ENCODE measurements around the gene NOLC1. TPM values are rescaled to one million over a fixed set of nuclear protein-coding genes. Genes with fewer than 3 reads are reported as not detected.
A peak's percentile ranks its signal among the peaks of the same experiment; 100 is the strongest.

The NOLC1 gene
- total RNA-seq, 2 donors from 2014 or later = 101 to 147 TPM

DNA sequence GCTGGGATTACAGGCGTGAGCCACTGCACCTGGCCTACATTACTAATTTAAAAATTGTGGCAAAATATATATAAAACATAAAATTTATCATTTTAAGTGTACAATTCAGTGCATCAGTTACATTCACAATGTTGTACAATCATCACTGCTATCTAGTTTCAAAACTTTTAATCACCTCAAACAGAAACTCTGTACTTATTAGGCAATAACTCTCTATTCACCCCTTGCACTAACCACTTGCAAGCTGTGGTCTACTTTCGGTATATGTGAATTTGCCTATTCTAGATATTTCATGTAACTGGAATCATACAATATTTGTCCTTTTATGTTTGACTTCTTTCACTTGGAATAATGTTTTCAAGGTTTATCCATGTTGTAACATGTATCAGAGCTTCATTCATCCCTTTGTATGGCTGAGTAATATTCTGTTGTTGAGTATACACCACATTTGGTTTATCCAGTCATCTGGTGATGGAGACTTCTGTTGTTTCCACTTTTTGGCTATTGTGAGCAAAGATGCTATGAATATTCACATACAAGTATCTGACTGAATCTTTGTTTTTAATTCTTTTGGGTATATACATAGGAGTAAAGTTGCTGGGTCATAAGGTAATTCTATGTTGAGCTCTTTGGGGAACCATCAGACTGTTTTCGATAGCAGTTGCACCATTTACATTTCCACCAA, 59.6 kb downstream of the NOLC1 start:
- peak in 1 of 2 donors; percentile 89 for ATAC-seq
- Mint-ChIP-seq H3K36me3 (no peaks in the 10 kb centered on the region), H3K9me3 (peaks cover 0 to 4% of the 10 kb centered on the region in 2 donors), H3K27ac (no peak overlapping the region)
- DNase-seq (ENCODE audit: low spot score in 2 of 2) = no peak

Other genes with a start within 250 kb of the NOLC1 start
- 10 to 100 TPM; 20.3 to 24.8 TPM for gene ARMH3, start 96.2 kb upstream of the NOLC1 start, total RNA-seq
- 10 to 100 TPM in 1 of 2 donors, 1 to 10 TPM in 1; 6.2 to 20.2 TPM for gene HPS6, start 87.0 kb upstream of the NOLC1 start, total RNA-seq
- gene LDB1, start 32.0 kb upstream of the NOLC1 start, total RNA-seq = 10 to 100 TPM; 68.7 to 94.9 TPM
- gene PPRC1, start 19.3 kb upstream of the NOLC1 start, total RNA-seq = 10 to 100 TPM; 54.2 to 59.1 TPM
- under 1 TPM in 1 of 2 donors, not detected in 1; 0.50 TPM for gene ELOVL3, start 73.9 kb downstream of the NOLC1 start, total RNA-seq
- not detected for gene PITX3, start 89.1 kb downstream of the NOLC1 start, total RNA-seq
- 10 to 100 TPM; 32.1 to 44.2 TPM for gene GBF1, start 93.1 kb downstream of the NOLC1 start, total RNA-seq
- 100 to 1,000 TPM; 213 to 251 TPM for gene NFKB2, start 243.3 kb downstream of the NOLC1 start, total RNA-seq